Activated T-cell treated with anti-CD3 and anti-CD28 coated beads, Interleukin-2, amount 50 U/mL, for 48 hours (primary cell): ENCODE results near the gene ZNF433.
A peak's percentile ranks its signal among the peaks of the same experiment; 100 is the strongest.

Source experiments
- DNase-seq, 2 experiments: peaks; one replicate each; pipeline ENCODE4 v3.0.0-alpha.2; 2020

Gene ZNF433

DNA sequence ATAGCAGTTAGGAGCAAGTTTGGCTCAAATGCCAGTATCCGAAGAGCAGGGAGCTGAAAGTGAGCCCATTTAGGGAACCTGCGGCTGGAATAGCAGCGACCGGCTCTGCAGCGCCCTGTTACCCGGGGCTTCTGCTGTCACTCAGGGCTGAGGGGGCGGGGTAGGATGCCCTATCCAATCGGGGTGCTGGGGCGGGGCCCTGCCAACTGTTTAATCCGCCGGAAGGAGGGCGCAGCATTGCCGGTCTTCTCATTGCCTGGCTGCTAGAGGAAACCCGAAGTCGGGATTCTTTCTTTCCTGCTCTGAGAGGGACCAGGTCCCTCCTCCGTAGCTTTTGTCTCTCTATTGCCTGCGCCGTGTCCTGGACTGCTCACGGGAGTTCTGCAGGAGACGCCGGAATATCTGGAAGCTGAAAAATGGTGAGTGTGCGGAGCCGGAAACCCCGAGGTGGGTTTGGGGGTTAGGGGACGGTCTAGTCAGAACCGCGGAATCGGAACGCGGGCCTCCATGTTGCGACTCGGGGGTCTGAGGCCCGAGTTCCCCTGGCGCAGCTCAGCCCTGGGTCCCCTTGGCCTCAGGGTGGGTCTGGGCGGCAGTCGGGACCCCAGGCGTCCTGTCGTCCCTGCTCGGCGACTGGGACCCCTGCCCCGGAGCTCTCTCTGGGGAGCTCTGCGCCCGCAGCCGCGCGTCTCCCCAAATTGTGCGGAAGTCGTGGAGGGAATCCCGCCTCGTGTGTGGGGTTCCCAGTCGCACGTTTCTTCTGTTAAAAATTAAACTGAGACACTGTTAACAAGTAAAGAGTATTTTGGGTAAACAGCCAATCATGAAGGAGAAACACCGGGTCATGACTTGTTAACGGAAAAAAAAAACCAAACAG, 47.8 kb downstream of the ZNF433 start:
- peak; percentile 95 for DNase-seq

- no peak for DNase-seq
Measured at GRCh38 chr19:11986754-11987153, 48.7 kb downstream of the ZNF433 start.

GRCh38 chr19:11984986-11985385, 50.5 kb downstream of the ZNF433 start:
- DNase-seq, result no peak

DNA sequence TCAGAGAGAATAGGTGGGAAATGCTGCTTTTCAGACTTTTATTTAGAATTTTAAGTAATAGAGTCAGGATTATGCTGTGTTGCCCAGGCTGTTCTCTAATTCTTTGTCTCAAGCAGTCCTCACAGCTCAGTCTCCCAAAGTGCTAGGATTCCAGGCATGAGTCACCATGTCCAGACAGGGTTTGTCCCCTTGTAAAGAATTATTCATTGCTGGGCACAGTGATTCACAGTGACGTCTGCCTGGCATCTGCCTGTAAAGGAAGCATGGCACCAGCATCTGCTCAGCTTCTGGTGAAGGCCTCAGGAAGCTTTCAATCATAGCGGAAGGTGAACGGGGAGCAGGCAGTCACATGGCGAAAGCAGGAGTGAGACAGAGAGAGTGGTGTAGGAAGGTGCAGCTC, 53.0 kb downstream of the ZNF433 start:
- DNase-seq, result no peak

GRCh38 chr19:11979527-11979926, 56.0 kb downstream of the ZNF433 start:
- no peak for DNase-seq

GRCh38 chr19:11978492-11979100, 56.9 kb downstream of the ZNF433 start:
- DNase-seq, result no peak

DNA sequence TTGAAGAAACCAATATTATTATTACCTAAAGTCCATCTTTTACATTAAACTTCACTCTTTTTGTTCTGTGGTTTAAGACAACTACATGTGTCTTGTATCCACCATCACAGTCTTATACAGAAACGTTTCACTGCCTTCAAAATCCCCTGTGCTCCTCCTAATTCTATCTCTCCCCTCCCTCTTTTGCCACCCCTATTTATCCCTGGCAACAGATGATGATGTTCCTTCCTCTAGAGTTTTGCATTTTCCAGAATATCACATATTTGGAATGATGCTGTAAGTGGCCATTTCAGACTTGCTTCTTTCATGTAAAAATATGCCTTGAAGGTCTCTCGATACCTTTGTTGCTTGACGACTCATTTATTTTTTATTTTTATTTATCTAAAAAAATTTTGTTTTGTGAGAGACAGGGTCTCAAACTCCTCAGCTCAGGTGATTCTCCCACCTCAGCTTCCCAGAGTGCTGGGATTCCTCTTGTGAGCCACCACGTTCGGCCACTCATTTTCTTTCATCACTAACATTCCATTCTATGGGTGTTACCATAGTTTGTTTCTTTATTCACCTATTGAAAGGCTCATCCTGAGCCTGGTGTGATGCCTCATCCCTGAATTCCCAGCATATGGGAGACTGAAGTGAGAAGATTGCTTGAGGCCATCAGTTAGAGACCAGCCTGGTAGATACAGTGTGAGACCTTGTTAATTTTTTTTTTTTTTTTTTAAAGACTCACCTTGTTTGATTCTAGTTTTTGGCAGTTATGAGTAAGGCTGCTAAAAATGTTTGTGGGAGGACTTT, 62.3 kb downstream of the ZNF433 start:
- no peak for DNase-seq

- no peak for DNase-seq
Measured at GRCh38 chr19:11971041-11971440, 64.4 kb downstream of the ZNF433 start.

DNA sequence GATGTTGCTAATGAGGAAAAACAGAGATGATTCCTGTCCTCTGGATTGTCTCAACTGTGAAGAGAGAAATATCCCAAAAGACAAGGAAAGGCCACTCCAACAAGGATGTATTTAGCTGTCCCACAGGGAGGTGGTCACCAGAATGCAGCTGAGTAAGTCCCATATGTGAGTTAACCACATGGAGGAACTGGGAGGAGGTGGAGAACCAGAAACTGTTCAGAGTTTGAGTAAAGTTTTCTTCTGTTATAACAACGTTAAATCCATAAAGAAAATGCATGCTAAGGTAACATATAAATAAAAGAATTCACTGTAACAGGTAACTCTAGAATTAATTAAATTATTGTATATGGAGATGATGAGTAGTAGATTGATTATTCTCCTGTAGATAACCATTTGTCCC, 65.3 kb downstream of the ZNF433 start:
- no peak for DNase-seq

DNA sequence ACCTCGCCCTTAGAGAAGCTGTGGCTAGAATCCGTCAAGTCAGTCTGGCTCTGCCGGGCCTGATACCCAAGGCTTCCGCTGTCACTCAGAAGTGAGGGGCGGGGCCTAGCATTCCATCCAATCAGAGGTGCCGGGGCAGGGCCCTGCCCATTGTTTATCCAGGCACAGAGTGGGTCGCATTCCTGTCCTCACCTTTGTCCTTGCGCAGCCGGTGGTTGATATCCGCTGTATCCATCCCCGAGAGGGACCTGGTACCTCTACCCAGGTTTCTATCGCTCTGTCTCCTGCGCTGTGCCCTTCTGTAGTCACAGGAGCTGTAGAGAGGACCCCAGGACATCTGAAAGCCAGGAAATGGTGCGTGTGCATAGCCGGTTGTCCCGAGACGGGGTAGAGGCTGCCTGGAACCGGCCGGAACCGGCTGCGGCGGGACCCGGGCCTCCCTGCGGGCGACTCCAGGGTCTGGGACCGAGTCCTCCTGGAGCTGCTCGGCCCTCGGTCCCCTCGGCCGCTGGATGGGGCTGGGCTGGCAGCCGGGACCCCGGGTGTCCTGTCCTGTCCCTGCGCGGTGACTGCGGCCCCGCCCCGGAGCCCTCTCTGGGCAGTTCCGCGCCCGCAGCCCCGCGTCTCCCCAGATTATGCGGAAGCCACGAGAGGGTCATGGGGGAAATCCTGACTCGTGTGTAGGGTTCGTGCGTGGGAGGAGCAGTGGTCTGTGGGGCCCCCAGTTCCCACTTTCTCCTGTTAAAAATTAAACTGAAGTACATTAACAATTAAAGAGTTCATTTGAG, 70.4 kb downstream of the ZNF433 start, which contains the start of gene ZNF763:
Gene ZNF763, plus strand, starts transcription at position 183 of the 788 bp plus-strand sequence. Its CDS starts 169 bp downstream, at position 352.
- DNase-seq, result peak; percentile 91 to 92
